ENCODE data around the gene F7.

Gene F7

DNA sequence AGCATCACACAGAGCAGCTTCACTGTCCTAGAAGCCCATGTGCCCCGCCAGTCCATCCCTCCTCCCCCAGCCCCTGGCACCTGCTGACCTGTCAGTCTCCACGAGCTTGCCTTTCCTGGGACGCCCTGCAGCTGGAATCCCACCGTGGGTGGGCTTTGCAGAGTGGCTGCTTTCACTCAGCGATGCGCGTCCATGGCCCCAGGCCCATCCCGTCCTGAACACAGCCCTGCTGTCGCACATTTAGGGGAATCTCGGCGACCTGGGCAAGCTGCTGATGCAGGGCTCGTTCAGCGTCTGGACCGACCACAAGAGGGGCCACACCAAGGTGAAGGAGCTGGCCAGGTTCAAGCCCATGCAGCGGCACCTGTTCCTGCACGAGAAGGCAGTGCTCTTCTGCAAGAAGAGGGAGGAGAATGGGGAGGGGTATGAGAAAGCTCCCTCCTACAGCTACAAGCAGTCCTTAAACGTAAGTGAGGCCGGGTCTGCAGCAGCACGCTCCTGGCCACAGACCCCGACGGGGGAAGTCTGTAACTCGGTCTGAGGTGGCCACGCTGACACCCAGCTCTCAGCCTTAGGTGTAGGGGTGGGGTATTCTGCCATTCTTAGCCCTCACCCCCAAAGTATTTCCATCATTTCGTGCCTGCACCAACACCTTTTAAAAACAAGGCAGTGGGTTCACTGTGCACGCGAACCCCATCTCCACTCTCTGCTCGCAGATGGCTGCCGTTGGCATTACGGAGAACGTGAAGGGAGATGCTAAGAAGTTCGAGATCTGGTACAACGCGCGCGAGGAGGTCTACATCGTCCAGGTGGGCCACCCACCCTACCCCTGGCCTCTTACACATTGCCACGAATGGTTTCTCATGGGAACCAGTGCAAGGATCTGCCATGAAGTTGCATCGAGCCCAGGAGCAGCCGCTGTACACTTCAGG is 18.3 kb upstream of the F7 start:
- no peak for DNase-seq (ENCODE audit: low read depth in 3 of 3)

DNA sequence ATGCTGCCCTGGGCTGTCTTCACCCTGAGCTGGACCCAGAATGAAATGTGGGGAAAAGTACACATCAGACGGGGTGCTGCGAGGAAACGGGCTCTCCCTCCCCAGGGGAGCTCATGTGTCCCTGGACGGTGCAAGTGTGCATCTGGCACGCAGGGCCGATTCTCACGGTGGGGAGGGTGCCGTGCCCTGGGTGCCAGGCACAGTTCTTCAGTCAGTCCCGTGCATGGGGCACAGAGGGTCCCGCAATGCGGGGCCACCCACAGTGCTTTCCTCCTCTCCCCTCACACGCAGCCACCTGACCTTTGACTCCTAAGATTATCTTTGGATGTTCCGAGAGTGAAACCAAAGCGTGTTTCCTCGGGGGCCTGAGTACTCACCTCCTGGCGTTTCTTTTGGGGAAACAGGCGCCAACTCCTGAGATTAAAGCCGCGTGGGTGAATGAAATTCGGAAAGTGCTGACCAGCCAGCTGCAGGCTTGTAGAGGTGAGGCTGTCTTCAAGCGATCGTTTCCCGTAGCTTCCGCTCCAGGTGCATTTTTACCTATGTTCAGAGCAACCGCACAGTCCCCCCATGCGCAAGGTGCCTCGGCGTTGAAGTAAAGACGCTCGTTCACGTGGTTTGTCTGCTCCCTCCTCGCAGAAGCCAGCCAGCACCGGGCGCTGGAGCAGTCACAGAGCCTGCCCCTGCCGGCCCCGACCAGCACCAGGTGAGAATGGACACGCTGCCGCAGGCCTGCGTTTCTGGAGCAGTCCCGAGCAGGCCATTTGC is 17.5 kb upstream of the F7 start:
- no peak for DNase-seq (ENCODE audit: low read depth in 3 of 3)

GRCh38 chr13:113088691-113089020 is 16.9 kb upstream of the F7 start:
- DNase-seq (ENCODE audit: low read depth in 3 of 3): no peak

GRCh38 chr13:113089693-113090414 is 15.7 kb upstream of the F7 start:
- DNase-seq (ENCODE audit: low read depth in 3 of 3): no peak

- DNase-seq (ENCODE audit: low read depth in 3 of 3): no peak
Observed at GRCh38 chr13:113090415-113090770, 15.2 kb upstream of the F7 start.

GRCh38 chr13:113090806-113091205 is 14.8 kb upstream of the F7 start:
- DNase-seq (ENCODE audit: low read depth in 3 of 3): no peak

- DNase-seq (ENCODE audit: low read depth in 3 of 3): no peak
Observed at GRCh38 chr13:113091211-113091771, 14.3 kb upstream of the F7 start.

- no peak for DNase-seq (ENCODE audit: low read depth in 3 of 3)
Observed at GRCh38 chr13:113091891-113092775, 13.5 kb upstream of the F7 start.

GRCh38 chr13:113092776-113093579 is 12.6 kb upstream of the F7 start:
- no peak for DNase-seq (ENCODE audit: low read depth in 3 of 3)

DNA sequence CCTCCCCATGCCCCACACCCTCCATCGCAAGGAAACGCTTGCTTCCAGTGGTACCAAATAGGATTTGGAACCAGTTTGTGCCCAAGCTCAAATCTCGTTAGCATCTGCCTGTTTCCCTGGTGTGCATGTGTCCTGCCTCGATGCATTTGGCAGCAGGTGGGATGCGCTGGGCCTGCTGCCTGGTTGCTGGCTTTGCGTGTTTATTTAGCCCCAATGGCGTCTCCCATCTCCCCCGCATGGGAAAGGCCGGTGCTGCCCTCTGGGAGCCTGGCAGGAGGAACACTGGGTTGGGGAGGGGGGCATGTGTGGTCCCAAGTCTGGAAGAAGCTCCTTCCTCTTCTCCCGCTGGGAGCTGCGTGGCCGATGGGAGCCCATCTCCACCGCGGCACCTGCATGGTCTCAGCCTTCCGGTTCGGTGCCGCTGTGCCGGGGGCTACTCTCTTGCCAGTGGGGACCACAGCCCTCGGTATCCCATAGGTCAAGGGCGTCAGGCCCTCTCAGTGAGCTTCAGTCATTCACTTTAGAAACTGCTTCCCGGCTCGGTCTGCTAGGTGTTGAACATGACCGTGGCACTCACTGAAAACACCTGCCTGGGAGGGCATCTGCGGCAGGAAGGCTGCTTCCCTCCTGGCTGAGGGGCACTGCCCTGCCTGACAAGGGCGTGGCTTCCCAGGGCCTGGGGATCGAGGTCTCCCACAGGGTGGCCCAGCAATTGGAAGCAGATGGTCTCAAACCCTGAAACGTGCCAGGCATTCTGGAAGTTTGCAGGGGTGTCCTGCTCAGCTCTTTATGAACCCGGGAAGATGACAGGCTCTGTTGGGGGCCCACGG is 11.8 kb upstream of the F7 start:
- DNase-seq (ENCODE audit: low read depth in 3 of 3): no peak

DNA sequence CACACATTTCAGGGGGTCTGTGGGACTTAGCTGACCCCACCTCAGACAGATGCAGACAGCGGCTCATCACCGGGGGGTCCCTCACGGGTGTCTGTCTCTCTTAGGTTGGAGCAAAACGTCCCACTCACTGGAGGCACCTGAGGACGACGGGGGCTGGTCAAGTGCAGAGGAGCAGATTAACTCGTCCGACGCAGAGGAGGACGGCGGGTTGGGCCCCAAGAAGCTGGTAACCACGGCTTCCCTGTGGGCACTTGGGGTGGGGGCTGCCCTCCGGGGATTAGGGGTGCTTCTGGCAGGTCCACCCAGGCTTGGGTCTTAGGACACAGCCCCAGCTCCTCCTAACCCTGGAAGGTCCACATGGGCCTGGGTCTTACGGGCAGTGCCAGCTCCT is 11.2 kb upstream of the F7 start:
- DNase-seq (ENCODE audit: low read depth in 3 of 3): no peak

DNA sequence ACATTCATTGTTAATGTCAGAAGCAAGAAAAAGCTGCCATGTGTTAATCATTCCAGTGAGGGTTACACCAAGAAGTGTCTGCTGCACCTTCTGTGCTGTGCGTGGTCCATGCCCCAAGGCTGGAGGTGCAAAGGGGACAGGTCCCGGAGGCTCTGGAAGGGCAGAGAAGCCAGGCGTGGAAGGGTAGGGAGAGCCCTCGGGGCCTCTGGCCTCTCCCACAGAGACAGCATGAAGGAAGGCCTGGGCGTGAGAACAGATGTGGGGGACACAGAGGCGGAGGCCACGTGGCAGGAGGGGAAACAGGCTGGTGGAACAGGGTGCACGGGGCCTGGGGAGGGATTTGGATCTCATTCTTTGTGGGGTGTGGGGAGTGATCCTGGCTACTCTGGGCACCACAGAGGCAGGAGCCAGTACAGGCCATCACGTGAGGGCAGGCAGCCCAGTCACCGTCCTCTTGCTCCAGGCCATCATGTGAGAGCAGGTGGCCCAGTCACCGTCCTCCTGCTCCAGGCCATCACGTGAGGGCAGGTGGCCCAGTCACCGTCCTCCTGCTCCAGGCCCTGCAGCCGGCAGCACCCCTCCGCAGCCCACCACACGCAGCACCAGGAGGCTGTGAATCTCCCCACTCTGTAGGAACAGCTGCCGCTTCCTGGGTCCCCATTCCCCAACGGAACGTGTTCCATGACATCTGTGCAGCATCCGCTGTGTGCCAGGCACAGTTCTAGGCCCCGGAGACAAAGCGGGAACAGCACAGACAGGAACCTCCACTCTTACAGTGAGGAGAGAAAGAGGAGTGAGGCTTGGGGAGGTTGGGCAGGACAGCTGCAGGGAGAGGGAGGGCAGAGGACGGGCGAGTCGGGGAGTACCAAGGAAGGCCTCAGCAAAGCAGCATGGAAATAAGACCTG is 10.2 kb upstream of the F7 start:
- DNase-seq (ENCODE audit: low read depth in 3 of 3): no peak

DNA sequence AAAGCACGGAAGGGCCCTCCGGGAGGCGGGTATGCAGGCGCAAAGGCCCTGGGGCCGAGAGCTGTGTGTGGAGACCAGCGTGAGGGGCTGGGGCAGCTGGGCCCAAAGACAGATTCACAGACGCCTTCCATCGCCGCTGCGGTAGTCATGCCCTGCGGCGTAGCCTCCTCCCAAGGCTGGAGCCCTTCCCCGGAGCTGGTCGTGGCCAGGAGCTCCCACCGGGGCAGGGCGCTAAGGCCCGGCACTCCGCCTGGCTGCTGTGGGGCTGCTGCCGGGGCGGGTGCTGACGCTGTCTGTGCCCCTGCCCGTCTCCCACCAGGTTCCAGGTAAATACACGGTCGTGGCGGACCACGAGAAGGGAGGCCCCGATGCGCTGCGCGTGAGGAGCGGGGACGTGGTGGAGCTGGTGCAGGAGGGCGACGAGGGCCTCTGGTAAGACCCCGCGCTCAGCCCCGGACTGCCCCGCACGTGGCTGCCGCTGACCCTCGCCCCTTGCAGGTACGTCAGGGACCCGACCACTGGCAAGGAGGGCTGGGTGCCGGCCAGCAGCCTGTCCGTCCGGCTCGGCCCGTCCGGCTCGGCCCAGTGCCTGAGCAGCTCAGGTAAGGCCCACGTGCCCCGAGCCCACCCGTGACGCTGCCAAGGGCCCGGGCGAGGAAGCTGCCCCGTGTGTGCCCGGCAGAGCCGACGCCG is 9.4 kb upstream of the F7 start:
- no peak for DNase-seq (ENCODE audit: low read depth in 3 of 3)

DNA sequence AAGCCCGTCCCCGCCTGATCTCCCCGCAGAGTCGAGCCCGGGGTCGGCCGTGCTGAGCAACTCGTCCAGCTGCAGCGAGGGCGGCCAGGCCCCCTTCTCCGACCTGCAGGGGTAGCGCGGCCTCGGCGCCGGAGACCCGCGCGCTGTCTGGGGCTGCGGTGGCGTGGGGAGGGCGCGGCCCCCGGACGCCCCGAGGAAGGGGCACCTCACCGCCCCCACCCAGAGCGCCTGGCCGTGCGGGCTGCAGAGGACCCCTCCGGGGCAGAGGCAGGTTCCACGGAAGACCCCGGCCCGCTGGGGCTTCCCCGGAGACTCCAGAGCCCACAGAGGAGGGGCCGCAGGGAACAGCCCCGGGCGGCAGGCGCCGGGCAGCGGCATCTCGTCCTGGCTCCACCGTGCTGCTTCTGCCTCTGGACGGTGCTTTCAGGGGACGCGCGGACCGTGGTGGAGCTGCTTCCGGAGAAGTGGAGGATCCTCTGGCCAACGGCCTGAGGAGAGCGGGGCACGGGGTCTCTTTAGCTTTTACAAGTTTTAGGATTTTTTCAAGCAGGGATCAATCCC is 8.8 kb upstream of the F7 start:
- DNase-seq (ENCODE audit: low read depth in 3 of 3): no peak

DNA sequence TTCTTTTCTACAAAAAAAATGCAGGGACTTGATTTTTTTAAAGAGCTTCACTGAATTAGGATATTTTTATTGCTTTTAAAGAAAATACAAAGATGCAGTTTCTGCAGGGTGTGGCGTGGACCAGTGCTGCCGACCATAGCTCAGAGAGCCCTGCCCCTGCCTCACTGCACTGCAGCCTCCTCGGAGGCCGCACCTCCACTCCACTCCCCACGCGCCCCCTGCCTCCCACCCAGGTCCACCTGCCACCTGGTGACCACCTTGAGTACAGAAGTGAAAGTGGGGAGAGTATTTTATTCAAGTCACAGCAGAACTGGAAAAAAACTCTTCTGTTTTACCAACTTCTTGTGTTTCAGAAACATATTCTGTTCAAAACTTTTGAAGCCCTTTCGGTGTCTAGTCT is 7.9 kb upstream of the F7 start:
- DNase-seq (ENCODE audit: low read depth in 3 of 3): no peak

DNA sequence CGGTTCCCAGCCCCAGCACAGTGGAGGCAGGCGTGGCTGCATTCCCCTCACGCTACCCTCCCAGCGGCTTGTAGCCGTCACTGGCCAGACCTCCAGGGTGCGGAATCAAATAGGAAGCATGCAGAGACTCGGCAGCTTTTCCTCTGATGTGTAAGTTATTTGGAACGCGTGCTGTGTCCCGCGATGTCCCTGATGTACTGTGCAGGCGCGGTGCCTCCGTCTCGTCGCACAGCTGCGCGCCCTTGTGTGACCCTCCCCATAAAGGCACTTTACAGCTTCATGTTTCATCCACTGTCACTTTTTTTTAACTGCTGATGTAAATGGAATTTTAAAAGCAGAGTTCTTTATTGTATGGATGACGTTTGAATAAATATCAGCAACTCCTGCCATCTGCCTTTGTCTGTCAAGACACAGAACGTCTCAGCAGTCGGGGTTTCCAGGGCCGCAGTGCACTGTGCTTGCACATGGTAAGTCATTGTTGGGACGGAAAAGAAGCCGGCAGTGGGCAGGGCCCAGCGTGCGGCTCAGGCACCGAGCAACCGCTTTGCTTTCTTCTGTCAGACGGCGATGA is 7.3 kb upstream of the F7 start:
- no peak for DNase-seq (ENCODE audit: low read depth in 3 of 3)

- DNase-seq (ENCODE audit: low read depth in 3 of 3): no peak
Observed at GRCh38 chr13:113099142-113099541, 6.4 kb upstream of the F7 start.

Data from stimulated activated CD4-positive, alpha-beta T cell treated with anti-CD3 and anti-CD28 coated beads, TNF-alpha, amount 100 ng/mL, for 24 hours (primary cell).